K562 (cell line): ENCODE data around the gene MBP. TPM values are rescaled to one million over a fixed set of nuclear protein-coding genes. Genes with fewer than 3 reads are reported as not detected.

Experiments
- ATAC-seq: fragments of 200-7000 bp; cut with Tn5 transposase; 3 replicates; pipeline ENCODE4 v1.9.1; 2020; ENCODE audit warnings: moderate library complexity
- BruUV-seq: library from RNA; stranded (reverse); fragments of 400-500 nt; replicated peaks from 2 replicates; lab custom pipeline; 2021; lab: Mats Ljungman, UMichigan
- CTCF ChIA-PET: fragments of 300-600 bp; formaldehyde crosslinking; extraction: SDS; loops from one replicate; lab custom pipeline; 2021; ENCODE audit warnings: low intra/inter-chr PET ratio; lab: Yijun Ruan, JAX
- POLR2A ChIA-PET: fragments of 300-600, 350-650 bp; sonication (Branson Sonifier 250); formaldehyde crosslinking; extraction: SDS; loops from one replicate; lab custom pipeline; 2021; ENCODE audit warnings: antibody characterized with exemption, inconsistent platforms; lab: Yijun Ruan, JAX
- DNase-seq, 4 experiments: peaks; one replicate each; pipeline versions ENCODE4 v3.0.0 to v3.0.0-alpha.2; 2011 to 2018; ENCODE audit warnings: low spot score in 3 of 4, mixed read lengths in 3 of 4; ENCODE audit errors: extremely low read depth in 1 of 4
- FAIRE-seq: peaks from 2 replicates; lab custom pipeline; 2011; peaks lifted over from hg19 to GRCh38; lab: Jason Lieb, UNC
- H2AFZ ChIP-seq: 2 replicates; pipeline ENCODE4 v1.6.0; 2011; ENCODE audit warnings: low read depth, low read length, control low read depth, inconsistent platforms
- H3K27ac ChIP-seq: fragments of 200-600 bp; 3 replicates; pipeline ENCODE4 v1.8.0; 2011; ENCODE audit warnings: low read depth, mild to moderate bottlenecking, control low read depth, inconsistent platforms, low read length, moderate library complexity, mixed read lengths; ENCODE audit errors: extremely low read depth
- H3K27me3 ChIP-seq, 2 experiments: fragments of 300-600 bp in 1 of 2; 2 replicates in 1 of 2; 3 replicates in 1 of 2; pipeline versions ENCODE4 v1.6.0 to v1.8.0; 2011; ENCODE audit warnings: inconsistent platforms in 2 of 2, low read length in 2 of 2, mild to moderate bottlenecking in 1 of 2, mixed read lengths in 1 of 2, moderate library complexity in 1 of 2; ENCODE audit not compliant: control insufficient read depth in 2 of 2, insufficient read depth in 2 of 2
- H3K36me3 ChIP-seq: fragments of 300-600 bp; 3 replicates; pipeline ENCODE4 v1.8.0; 2011; ENCODE audit warnings: mild to moderate bottlenecking, low read length, inconsistent platforms; ENCODE audit not compliant: control insufficient read depth, insufficient read depth
- H3K4me1 ChIP-seq, 2 experiments: fragments of 200-600 bp in 1 of 2; replicated peaks in 1 of 2; 2 replicates in 1 of 2; 3 replicates in 1 of 2; pipeline versions ENCODE4 v1.5.1 to v1.8.0; 2011; ENCODE audit warnings: inconsistent platforms in 2 of 2, low read length in 2 of 2, mild to moderate bottlenecking in 1 of 2, mixed read lengths in 1 of 2, moderate library complexity in 1 of 2; ENCODE audit not compliant: control insufficient read depth in 2 of 2, insufficient read depth in 2 of 2
- H3K4me2 ChIP-seq: 2 replicates; pipeline ENCODE4 v1.6.1; 2011; ENCODE audit warnings: low read length, control low read depth, inconsistent platforms, mixed read lengths; ENCODE audit not compliant: insufficient read depth
- H3K4me3 ChIP-seq: fragments of 200-600 bp; sonication (generic), shearing (Covaris generic); 2 replicates; pipeline ENCODE4 v1.5.1; 2016; ENCODE audit warnings: control low read depth, inconsistent platforms
- H3K79me2 ChIP-seq: fragments of 200-600 bp; 3 replicates; pipeline ENCODE4 v1.8.0; 2011; ENCODE audit warnings: low read length, inconsistent platforms; ENCODE audit not compliant: control insufficient read depth, insufficient read depth
- H3K9ac ChIP-seq, 2 experiments: 2 replicates each; pipeline versions ENCODE4 v1.6.0 to v1.6.1; 2011; ENCODE audit warnings: low read depth in 2 of 2, low read length in 2 of 2, control low read depth in 1 of 2, inconsistent platforms in 1 of 2, mild to moderate bottlenecking in 1 of 2, mixed read lengths in 1 of 2; ENCODE audit not compliant: insufficient read depth in 1 of 2
- H3K9me1 ChIP-seq: one replicate; pipeline ENCODE4 v1.6.0; 2011; ENCODE audit warnings: inconsistent platforms, mild to moderate bottlenecking, low read length, moderate library complexity; ENCODE audit not compliant: control insufficient read depth, insufficient read depth
- H3K9me3 ChIP-seq: replicated peaks from 2 replicates; pipeline ENCODE4 v1.5.1; 2011; ENCODE audit warnings: low read depth, low read length, inconsistent platforms; ENCODE audit not compliant: control insufficient read depth, insufficient read depth
- H4K20me1 ChIP-seq: replicated peaks from 2 replicates; pipeline ENCODE4 v1.6.1; 2011; ENCODE audit warnings: low read length, inconsistent platforms, mixed read lengths; ENCODE audit not compliant: control insufficient read depth, insufficient read depth
- BCL6 ChIP-seq: fragments of 250-450 bp; sonication (Bioruptor Pico); IDR thresholded peaks from 2 replicates; pipeline ENCODE4 v1.4.0; 2020
- CBX5 ChIP-seq: IDR thresholded peaks from 2 replicates; pipeline ENCODE4 v1.6.1; 2014; ENCODE audit warnings: low read depth, borderline replicate concordance
- ILF3 ChIP-seq: fragments of 450-650 bp; IDR thresholded peaks from 2 replicates; pipeline ENCODE4 v1.6.1; 2018; ENCODE audit warnings: antibody characterized with exemption, mild to moderate bottlenecking, moderate library complexity, borderline replicate concordance
- KDM1A ChIP-seq, 2 experiments: fragments of 450-650 bp; IDR thresholded peaks; 2 replicates each; pipeline ENCODE4 v1.6.1; 2016; ENCODE audit warnings: mild to moderate bottlenecking in 2 of 2
- POLR2H ChIP-seq: IDR thresholded peaks from 2 replicates; pipeline ENCODE4 v1.6.1; 2016; ENCODE audit warnings: missing genetic modification characterization, low read depth, mild to moderate bottlenecking, control low read depth, missing compliant biosample characterization, moderate library complexity
- SMARCE1 ChIP-seq: fragments of 450-650 bp; IDR thresholded peaks from 2 replicates; pipeline ENCODE4 v1.7.1; 2016; ENCODE audit warnings: mild to moderate bottlenecking
- ZC3H8 ChIP-seq: fragments of 450-650 bp; IDR thresholded peaks from 2 replicates; pipeline ENCODE4 v1.6.1; 2017
- ZNF3 ChIP-seq: fragments of 250-450 bp; sonication (Bioruptor Pico); IDR thresholded peaks from 2 replicates; pipeline ENCODE4 v1.5.0; 2021; ENCODE audit warnings: mild to moderate bottlenecking, moderate library complexity
- WGBS: fragments of 100-300 bp; shearing (Covaris generic); methylation state at CpG from one replicate; pipeline ENCODE4 v1.1.6; 2016; ENCODE audit warnings: low coverage, mixed read lengths; ENCODE audit not compliant: insufficient coverage; ENCODE audit errors: missing lambda C conversion rate; 5-methylcytosine and 5-hydroxymethylcytosine counted together
- in situ Hi-C: fragments of 300-500 bp; cut with MboI; formaldehyde crosslinking; loops from 4 replicates; pipeline ENCODE4 v1.15.0; 2018; ENCODE audit warnings: inconsistent platforms, mixed read lengths
- intact Hi-C: fragments of 100-400 bp; cut with micrococcal nuclease; formaldehyde crosslinking; loops from 2 replicates; pipeline ENCODE4 v1.14.2; 2022
- polyA plus RNA-seq, 8 experiments: library from polyadenylated mRNA; depleted of rRNA in 4 of 8; stranded (reverse) in 5 of 8; unstranded in 3 of 8; fragments of >200 nt; fragmentation: Nextera tagmentation in 2 of 8; fragmentation: Illumina TruSeq in 1 of 8; extraction: Ambion mirVana in 2 of 8; extraction: Trizol in 1 of 8; gene quantifications; 2 replicates each; pipeline versions ENCODE4 v1.2.1 to v1.2.3, GENCODE V29; 2011 to 2014; ENCODE audit warnings: inconsistent platforms in 1 of 8, missing spikeins in 1 of 8
- total RNA-seq, 7 experiments: library from RNA; depleted of rRNA in 6 of 7; stranded (reverse); fragments of >200 nt in 6 of 7; fragmentation: Illumina TruSeq in 2 of 7; extraction: Trizol in 2 of 7; gene quantifications; 2 replicates each; pipeline versions ENCODE4 v1.2.1 to v1.2.3, GENCODE V29; 2011 to 2021; ENCODE audit warnings: low replicate concordance in 1 of 7
- TF ChIP-seq, protein P1 (sequence below): fragments of 450-650 bp; formaldehyde crosslinking; IDR thresholded peaks from 2 replicates; pipeline ENCODE4 v1.4.0; 2020; ENCODE audit warnings: mild to moderate bottlenecking, moderate library complexity
- TF ChIP-seq, protein P2 (sequence below): sonication (generic); formaldehyde crosslinking; IDR thresholded peaks from 2 replicates; pipeline ENCODE4 v1.9.0; 2022; ENCODE audit warnings: mild to moderate bottlenecking, missing genetic modification reagents
- TF ChIP-seq, protein P3 (sequence below): fragments of 450-650 bp; IDR thresholded peaks from 2 replicates; pipeline ENCODE4 v1.6.1; 2014; ENCODE audit warnings: low read depth, mild to moderate bottlenecking, moderate library complexity, borderline replicate concordance

MBP gene
- total and polyA plus RNA-seq, 9 of the 15 experiments (the other 6 are each of a cell fraction or from before 2014, with no cell fraction given) = 0.09 TPM; not detected in 8

DNA sequence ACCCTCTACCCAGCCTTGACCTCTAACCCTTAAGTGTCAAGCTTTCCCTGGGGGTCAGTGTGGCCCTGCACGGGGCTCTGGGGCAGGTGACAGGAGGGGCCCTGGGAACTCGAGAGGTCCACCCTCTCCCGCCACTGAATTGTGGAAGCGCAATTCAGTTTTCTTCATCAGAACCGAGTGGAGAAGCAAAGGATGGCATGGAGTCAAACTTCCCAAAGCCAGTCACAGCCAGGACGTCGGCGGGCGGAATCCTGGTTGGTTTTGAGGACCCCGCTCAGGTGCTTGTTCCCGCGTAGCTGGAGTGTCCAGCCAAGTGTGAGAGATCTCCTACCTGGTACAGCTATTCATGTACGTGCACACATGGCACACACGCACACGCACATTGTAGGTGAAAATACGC, 62.0 kb downstream of the MBP start:
- H3K79me2 ChIP-seq = no peaks in the 10 kb centered on the region
- ATAC-seq (no peak), FAIRE-seq (no peak), DNase-seq (no peak)
- H2AFZ ChIP-seq = no peak overlapping the region
- TF ChIP-seq ZNF3 (CRISPR knock-in tag) (no peak), BCL6 (CRISPR knock-in tag) (no peak)
- H3K4me1 ChIP-seq = no peaks in the 10 kb centered on the region
- no peaks in the 10 kb centered on the region for H4K20me1 ChIP-seq
- CTCF ChIA-PET = no interaction called here
- peaks cover 4 to 38% of the 10 kb centered on the region in 2 experiments; a peak in 4 of 5 replicates for H3K27me3 ChIP-seq
- POLR2A ChIA-PET = no interaction called here
- BruUV-seq = no TSS peak
- H3K4me3 ChIP-seq = no peak overlapping the region
- H3K9ac ChIP-seq = no peak overlapping the region
- no peaks in the 10 kb centered on the region for H3K9me3 ChIP-seq
- intact Hi-C loops (no loop called here), in situ Hi-C loops (no loop called here)
- H3K27ac ChIP-seq = no peak overlapping the region
- no peak overlapping the region for H3K4me2 ChIP-seq
- no peaks in the 10 kb centered on the region for H3K9me1 ChIP-seq
- no peaks in the 10 kb centered on the region for H3K36me3 ChIP-seq
- 5% methylated on average over 11 of the region's 16 CpGs for whole genome bisulfite sequencing

DNA sequence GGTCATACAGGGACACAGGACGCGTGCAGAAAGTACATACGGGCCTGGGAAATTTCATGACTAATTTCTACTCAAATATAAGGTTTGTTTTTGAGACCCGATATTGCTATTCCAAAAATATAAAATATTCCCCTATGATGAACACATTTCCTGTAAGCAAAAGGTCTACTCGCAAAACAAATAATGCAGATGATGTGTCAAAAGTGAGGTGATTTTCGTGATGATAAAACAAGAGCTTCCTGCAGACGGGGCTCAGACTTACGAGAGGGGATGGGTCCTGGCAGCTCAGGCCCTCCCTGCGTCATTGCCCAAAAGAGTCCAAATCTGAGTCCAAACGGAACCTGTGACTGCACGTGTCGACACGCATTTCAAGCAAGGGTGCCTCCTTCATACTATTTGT, 62.7 kb downstream of the MBP start:
- Histone ChIP-seq H3K36me3 (no peaks in the 10 kb centered on the region), H3K9me1 (no peaks in the 10 kb centered on the region), H3K4me1 (no peaks in the 10 kb centered on the region), H3K4me2 (no peak overlapping the region), H3K9ac (no peak overlapping the region), H3K79me2 (no peaks in the 10 kb centered on the region), H3K9me3 (no peaks in the 10 kb centered on the region), H2AFZ (no peak overlapping the region), H3K4me3 (no peak overlapping the region), H3K27me3 (peaks cover 4 to 38% of the 10 kb centered on the region in 2 experiments; a peak in 4 of 5 replicates), H3K27ac (no peak overlapping the region), H4K20me1 (no peaks in the 10 kb centered on the region)
- ATAC-seq (no peak), FAIRE-seq (no peak), DNase-seq (no peak)
- intact Hi-C loops (no loop called here), in situ Hi-C loops (no loop called here)
- WGBS = 2% methylated on average over 8 of the region's 13 CpGs
- CTCF ChIA-PET = no interaction called here
- no peak for TF ChIP-seq ZC3H8
- TF ChIP-seq CBX5 = no peak
- TF ChIP-seq SMARCE1 = no peak
- TF ChIP-seq KDM1A (IDR thresholded peaks at IDR 0.05) = no peak
- TF ChIP-seq, protein P1, sequence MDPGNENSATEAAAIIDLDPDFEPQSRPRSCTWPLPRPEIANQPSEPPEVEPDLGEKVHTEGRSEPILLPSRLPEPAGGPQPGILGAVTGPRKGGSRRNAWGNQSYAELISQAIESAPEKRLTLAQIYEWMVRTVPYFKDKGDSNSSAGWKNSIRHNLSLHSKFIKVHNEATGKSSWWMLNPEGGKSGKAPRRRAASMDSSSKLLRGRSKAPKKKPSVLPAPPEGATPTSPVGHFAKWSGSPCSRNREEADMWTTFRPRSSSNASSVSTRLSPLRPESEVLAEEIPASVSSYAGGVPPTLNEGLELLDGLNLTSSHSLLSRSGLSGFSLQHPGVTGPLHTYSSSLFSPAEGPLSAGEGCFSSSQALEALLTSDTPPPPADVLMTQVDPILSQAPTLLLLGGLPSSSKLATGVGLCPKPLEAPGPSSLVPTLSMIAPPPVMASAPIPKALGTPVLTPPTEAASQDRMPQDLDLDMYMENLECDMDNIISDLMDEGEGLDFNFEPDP (CRISPR knock-in tag) = no peak
- TF ChIP-seq, protein P2, sequence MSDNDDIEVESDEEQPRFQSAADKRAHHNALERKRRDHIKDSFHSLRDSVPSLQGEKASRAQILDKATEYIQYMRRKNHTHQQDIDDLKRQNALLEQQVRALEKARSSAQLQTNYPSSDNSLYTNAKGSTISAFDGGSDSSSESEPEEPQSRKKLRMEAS = no peak
- TF ChIP-seq, protein P3, sequence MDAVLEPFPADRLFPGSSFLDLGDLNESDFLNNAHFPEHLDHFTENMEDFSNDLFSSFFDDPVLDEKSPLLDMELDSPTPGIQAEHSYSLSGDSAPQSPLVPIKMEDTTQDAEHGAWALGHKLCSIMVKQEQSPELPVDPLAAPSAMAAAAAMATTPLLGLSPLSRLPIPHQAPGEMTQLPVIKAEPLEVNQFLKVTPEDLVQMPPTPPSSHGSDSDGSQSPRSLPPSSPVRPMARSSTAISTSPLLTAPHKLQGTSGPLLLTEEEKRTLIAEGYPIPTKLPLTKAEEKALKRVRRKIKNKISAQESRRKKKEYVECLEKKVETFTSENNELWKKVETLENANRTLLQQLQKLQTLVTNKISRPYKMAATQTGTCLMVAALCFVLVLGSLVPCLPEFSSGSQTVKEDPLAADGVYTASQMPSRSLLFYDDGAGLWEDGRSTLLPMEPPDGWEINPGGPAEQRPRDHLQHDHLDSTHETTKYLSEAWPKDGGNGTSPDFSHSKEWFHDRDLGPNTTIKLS = no peak
- no peak for TF ChIP-seq POLR2H (tag)
- TF ChIP-seq ILF3 = no peak
- BruUV-seq = no TSS peak
- POLR2A ChIA-PET = interaction anchor here (0.7 kb wide), 1 partner anchor 681 kb away, joined by 3 read pairs; no protein-coding TSS in a partner anchor
